Coronary artery (tissue), 2 donors: Measurements from ENCODE around the gene MICAL2.

Experiments used
- DNase-seq: peaks from one replicate; pipeline ENCODE4 v3.0.0-alpha.2; 2017; ENCODE audit warnings: low spot score
- H3K27ac ChIP-seq, 2 donors: fragments of 200-600 bp; sonication (generic); one replicate each; pipeline ENCODE4 v1.5.1; 2016 to 2019
- H3K4me3 ChIP-seq: fragments of 200-600 bp; sonication (generic); 2 replicates; pipeline ENCODE4 v1.5.1; 2016; ENCODE audit warnings: mild to moderate bottlenecking, moderate library complexity
- TF ChIP-seq, protein P1 (sequence below): fragments of 200-600 bp; sonication (generic); IDR thresholded peaks from one replicate; pipeline ENCODE4 v1.5.1; 2019; ENCODE audit warnings: antibody characterized with exemption

MICAL2 gene

DNA sequence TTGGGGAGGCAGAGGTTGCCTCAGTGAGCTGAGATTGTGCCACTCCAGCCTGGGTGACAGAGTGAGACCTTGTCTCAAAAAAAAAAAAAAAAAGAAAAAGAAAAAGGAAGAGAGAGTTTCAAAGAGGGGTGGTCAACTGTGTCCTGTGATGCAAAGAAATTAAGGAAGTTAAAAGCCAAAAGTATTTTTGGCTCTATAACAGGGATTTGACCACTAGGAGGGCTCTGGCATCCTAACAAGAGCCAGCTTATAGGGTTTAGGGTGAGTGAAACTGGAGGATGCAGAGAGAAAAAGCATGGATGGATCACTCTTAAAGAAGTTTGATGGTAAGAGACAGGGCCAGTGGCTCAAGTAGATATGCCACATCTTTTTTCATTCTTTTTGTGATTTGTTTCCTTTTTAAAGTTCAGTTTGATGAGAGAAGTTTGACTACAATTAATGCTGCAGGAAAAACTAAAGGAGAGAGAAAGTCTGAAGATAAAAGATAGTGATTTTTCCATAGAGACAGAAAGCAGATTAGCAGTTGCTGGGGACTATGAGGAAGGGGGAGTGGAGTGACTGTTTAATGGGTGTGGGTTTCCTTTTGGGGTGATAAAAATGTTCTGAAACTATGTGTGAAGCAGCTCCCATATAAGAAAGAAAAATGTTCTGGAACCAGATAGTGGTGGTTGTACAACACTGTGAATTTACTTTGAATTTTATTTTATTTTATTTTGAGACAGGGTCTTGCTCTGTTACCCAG is 11.1 kb upstream of the MICAL2 start:
- no peak overlapping the region for H3K27ac ChIP-seq
- no peak for DNase-seq
- TF ChIP-seq, protein P1, sequence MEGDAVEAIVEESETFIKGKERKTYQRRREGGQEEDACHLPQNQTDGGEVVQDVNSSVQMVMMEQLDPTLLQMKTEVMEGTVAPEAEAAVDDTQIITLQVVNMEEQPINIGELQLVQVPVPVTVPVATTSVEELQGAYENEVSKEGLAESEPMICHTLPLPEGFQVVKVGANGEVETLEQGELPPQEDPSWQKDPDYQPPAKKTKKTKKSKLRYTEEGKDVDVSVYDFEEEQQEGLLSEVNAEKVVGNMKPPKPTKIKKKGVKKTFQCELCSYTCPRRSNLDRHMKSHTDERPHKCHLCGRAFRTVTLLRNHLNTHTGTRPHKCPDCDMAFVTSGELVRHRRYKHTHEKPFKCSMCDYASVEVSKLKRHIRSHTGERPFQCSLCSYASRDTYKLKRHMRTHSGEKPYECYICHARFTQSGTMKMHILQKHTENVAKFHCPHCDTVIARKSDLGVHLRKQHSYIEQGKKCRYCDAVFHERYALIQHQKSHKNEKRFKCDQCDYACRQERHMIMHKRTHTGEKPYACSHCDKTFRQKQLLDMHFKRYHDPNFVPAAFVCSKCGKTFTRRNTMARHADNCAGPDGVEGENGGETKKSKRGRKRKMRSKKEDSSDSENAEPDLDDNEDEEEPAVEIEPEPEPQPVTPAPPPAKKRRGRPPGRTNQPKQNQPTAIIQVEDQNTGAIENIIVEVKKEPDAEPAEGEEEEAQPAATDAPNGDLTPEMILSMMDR = no peak
- H3K4me3 ChIP-seq = no peak overlapping the region

DNA sequence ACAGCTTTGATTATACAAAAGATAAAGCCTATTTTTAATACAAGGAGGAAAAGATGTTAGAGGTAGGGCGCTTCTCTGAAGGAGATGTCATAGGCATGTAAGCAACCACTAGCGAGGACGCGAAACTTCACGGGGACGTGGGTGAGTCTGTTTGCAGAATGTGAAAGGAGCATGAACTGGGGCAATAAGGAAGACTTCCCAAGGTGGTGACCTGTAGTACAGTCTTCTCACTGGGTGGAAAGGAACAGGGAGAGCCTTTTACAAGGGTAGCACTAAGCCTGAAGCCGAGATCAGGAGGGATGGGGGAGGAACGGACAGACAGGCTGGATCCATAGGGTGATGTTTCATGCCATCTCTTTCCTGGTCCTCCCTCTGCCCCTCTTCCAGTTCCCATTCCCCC is 10.0 kb upstream of the MICAL2 start:
- no peak overlapping the region for H3K27ac ChIP-seq

GRCh38 chr11:12100841-12101242 is 9.5 kb upstream of the MICAL2 start:
- no peak overlapping the region for H3K27ac ChIP-seq
- DNase-seq = no peak
- H3K4me3 ChIP-seq = no peak overlapping the region
- TF ChIP-seq, protein P1 = no peak

More for the DNA sequence above, 10.0 kb upstream of the MICAL2 start:
- TF ChIP-seq, protein P1 = no peak
- DNase-seq = no peak
- no peak overlapping the region for H3K4me3 ChIP-seq

- TF ChIP-seq, protein P1 = no peak
- Histone ChIP-seq H3K4me3 (no peak overlapping the region), H3K27ac (no peak overlapping the region)
- no peak for DNase-seq
Observed at GRCh38 chr11:12101318-12101717, 9.1 kb upstream of the MICAL2 start.

DNA sequence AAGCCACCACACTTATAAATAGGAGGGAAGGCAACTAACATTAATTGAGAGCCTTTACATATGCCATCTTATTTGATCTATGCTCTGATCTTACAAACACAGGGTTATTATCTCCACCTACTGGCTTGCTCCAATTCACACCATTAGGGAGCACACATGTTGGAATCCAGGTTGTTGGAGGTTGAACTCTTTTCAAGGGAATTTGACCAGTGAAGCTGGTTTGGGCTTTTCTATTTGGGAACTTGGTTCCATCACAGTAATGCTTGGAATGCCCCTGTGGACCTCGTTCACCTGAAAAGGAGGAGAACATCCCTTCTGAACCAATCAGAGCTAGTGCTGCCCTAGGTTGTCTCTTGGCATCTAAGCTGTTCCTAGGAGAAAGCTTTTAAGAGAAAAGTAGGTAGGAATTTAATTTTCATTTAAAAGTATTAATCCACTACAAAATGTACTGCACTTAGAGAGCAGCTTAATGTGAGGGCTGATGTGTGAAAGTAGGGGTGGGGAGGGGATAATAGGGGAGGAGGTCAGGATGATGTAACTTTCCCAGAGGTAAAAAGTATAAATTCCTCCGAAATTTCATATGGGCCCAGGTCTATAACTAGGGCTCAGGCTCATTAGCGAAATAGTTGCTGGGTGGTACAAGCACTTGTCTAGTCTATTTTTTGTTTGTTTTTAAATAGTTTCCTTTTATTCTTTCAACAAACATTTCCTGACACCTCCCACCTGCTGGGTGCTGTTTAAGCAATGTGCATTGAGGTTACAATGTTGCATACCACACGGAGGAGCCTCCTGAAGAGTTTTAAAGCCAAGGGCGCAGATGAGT is 7.6 kb upstream of the MICAL2 start:
- DNase-seq = no peak
- TF ChIP-seq, protein P1 = no peak
- Histone ChIP-seq H3K27ac (no peak overlapping the region), H3K4me3 (no peak overlapping the region)

DNA sequence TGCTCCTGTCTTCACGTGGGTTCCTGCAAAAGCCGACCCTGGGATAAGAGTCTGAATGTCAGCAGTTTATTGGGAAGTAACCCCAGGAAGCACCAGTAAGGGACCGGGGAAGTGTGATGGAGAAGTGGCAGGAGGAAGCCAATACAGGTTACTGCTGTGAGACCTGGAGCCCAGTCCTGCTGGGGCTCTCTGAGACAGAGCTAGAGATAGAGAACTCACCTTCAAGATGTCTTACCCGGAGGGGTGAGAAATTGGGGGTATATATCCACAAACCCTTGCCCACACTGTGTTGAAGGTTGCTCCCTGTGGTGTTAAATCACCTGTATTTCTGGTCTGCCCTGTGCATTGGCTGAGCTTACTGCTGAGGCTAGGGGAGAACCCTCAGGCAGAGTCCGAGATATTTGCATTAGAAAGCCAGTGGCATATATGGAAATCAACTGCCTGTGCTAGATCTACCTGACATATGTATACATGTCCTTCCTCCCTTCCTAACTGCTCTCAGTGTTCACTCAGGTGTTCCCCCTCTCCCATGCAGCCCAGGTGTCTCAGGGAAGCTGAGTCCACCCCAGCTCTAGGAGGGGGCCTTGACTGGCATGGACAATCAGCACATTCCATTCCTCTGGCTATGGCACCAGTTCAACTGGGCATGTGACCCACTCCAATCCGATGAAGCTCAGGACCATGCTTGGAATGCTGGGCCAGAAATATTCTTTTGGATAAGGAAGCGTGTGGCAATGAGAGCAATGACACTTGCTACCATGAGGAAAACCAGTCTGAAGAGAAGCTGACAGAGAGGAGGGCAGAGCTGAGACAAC is 6.8 kb upstream of the MICAL2 start:
- peak; percentile 73 for DNase-seq
- H3K4me3 ChIP-seq = no peak overlapping the region
- TF ChIP-seq, protein P1 = no peak
- peak overlapping the region in 1 of 2 donors; percentile 29 for H3K27ac ChIP-seq
